HG03521 (cell line): Measurements from ENCODE around the gene BSND.
"Not testable (repeated sequence)": the region's sequence is repeated elsewhere in the genome, so short reads cannot be mapped to it uniquely, and the experiment has no call there.

ENCODE experiments used
- ATAC-seq: cut with Tn5 transposase; IDR thresholded peaks from one replicate; pipeline ENCODE4 v1.9.1; 2021; ENCODE audit warnings: mild to moderate bottlenecking, moderate library complexity; ENCODE audit not compliant: unreplicated experiment

Gene BSND

GRCh38 chr1:55015731-55016620 is 17.2 kb downstream of the BSND start:
- no peak for ATAC-seq

GRCh38 chr1:55018395-55018794 is 19.7 kb downstream of the BSND start:
- ATAC-seq = no peak

GRCh38 chr1:55021942-55022546 is 23.3 kb downstream of the BSND start:
- peak; percentile 87 for ATAC-seq

GRCh38 chr1:55024163-55024562 is 25.4 kb downstream of the BSND start:
- ATAC-seq = not testable (repeated sequence)

GRCh38 chr1:55026682-55027081 is 27.9 kb downstream of the BSND start:
- ATAC-seq = not testable (repeated sequence)

GRCh38 chr1:55031098-55031497 is 32.4 kb downstream of the BSND start:
- not testable (repeated sequence) for ATAC-seq

GRCh38 chr1:55033265-55033614 is 34.5 kb downstream of the BSND start:
- no peak for ATAC-seq

- no peak for ATAC-seq
Measured at GRCh38 chr1:55034476-55035133, 35.9 kb downstream of the BSND start.

GRCh38 chr1:55035904-55036303 is 37.2 kb downstream of the BSND start:
- no peak for ATAC-seq

GRCh38 chr1:55037733-55038551 is 39.2 kb downstream of the BSND start:
- ATAC-seq = no peak

GRCh38 chr1:55038552-55038838 is 39.8 kb downstream of the BSND start:
- ATAC-seq = no peak

- no peak for ATAC-seq
Measured at GRCh38 chr1:55038974-55039341, 40.2 kb downstream of the BSND start.

- no peak for ATAC-seq
Measured at GRCh38 chr1:55039342-55040082, 40.8 kb downstream of the BSND start, which contains the start of gene PCSK9. Gene PCSK9 (plus strand): TSS chr1:55039548. CDS start chr1:55039838, 290 bp downstream.

GRCh38 chr1:55040083-55040932 is 41.6 kb downstream of the BSND start:
- ATAC-seq = no peak

GRCh38 chr1:55040933-55041494 is 42.3 kb downstream of the BSND start:
- no peak for ATAC-seq

GRCh38 chr1:55041613-55042012 is 42.9 kb downstream of the BSND start:
- no peak for ATAC-seq

GRCh38 chr1:55043011-55043410 is 44.3 kb downstream of the BSND start:
- no peak for ATAC-seq

- ATAC-seq = no peak
Measured at GRCh38 chr1:55043726-55044125, 45.0 kb downstream of the BSND start.
